Ishikawa (cell line): ENCODE measurements around the gene ANO4.

ENCODE experiments used
- CEBPB ChIP-seq: IDR thresholded peaks from 2 replicates; pipeline ENCODE4 v1.6.1; 2012
- CREB1 ChIP-seq: IDR thresholded peaks from 2 replicates; pipeline ENCODE4 v1.6.1; 2012; ENCODE audit warnings: low read depth
- EGR1 ChIP-seq: IDR thresholded peaks from 2 replicates; pipeline ENCODE4 v1.6.1; 2012
- EP300 ChIP-seq: IDR thresholded peaks from 2 replicates; pipeline ENCODE4 v1.6.1; 2012; ENCODE audit warnings: borderline replicate concordance
- FOXM1 ChIP-seq: IDR thresholded peaks from 2 replicates; pipeline ENCODE4 v1.6.1; 2012; ENCODE audit warnings: low read depth, borderline replicate concordance
- NFIC ChIP-seq: IDR thresholded peaks from 2 replicates; pipeline ENCODE4 v1.6.1; 2012
- RAD21 ChIP-seq: IDR thresholded peaks from 2 replicates; pipeline ENCODE4 v1.6.1; 2012; ENCODE audit warnings: low read depth
- TAF1 ChIP-seq: IDR thresholded peaks from 2 replicates; pipeline ENCODE4 v1.6.1; 2012; ENCODE audit warnings: low read depth, mild to moderate bottlenecking
- TCF12 ChIP-seq: IDR thresholded peaks from 2 replicates; pipeline ENCODE4 v1.6.1; 2012; ENCODE audit warnings: low read depth
- YY1 ChIP-seq: IDR thresholded peaks from 2 replicates; pipeline ENCODE4 v1.6.1; 2012; ENCODE audit warnings: low read depth
- ZBTB7A ChIP-seq: IDR thresholded peaks from 2 replicates; pipeline ENCODE4 v1.6.1; 2012; ENCODE audit warnings: low read depth
- TF ChIP-seq, protein P1 (sequence below): IDR thresholded peaks from 2 replicates; pipeline ENCODE4 v1.6.1; 2012
- TF ChIP-seq, protein P2 (sequence below): IDR thresholded peaks from 2 replicates; pipeline ENCODE4 v1.6.1; 2012; ENCODE audit warnings: low read depth, mild to moderate bottlenecking

- no peak for TF ChIP-seq RAD21
- no peak for TF ChIP-seq YY1
- TF ChIP-seq EP300: no peak
- TF ChIP-seq CREB1: no peak
- no peak for TF ChIP-seq FOXM1
- TF ChIP-seq, protein P1, sequence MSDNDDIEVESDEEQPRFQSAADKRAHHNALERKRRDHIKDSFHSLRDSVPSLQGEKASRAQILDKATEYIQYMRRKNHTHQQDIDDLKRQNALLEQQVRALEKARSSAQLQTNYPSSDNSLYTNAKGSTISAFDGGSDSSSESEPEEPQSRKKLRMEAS: no peak
- TF ChIP-seq, protein P2, sequence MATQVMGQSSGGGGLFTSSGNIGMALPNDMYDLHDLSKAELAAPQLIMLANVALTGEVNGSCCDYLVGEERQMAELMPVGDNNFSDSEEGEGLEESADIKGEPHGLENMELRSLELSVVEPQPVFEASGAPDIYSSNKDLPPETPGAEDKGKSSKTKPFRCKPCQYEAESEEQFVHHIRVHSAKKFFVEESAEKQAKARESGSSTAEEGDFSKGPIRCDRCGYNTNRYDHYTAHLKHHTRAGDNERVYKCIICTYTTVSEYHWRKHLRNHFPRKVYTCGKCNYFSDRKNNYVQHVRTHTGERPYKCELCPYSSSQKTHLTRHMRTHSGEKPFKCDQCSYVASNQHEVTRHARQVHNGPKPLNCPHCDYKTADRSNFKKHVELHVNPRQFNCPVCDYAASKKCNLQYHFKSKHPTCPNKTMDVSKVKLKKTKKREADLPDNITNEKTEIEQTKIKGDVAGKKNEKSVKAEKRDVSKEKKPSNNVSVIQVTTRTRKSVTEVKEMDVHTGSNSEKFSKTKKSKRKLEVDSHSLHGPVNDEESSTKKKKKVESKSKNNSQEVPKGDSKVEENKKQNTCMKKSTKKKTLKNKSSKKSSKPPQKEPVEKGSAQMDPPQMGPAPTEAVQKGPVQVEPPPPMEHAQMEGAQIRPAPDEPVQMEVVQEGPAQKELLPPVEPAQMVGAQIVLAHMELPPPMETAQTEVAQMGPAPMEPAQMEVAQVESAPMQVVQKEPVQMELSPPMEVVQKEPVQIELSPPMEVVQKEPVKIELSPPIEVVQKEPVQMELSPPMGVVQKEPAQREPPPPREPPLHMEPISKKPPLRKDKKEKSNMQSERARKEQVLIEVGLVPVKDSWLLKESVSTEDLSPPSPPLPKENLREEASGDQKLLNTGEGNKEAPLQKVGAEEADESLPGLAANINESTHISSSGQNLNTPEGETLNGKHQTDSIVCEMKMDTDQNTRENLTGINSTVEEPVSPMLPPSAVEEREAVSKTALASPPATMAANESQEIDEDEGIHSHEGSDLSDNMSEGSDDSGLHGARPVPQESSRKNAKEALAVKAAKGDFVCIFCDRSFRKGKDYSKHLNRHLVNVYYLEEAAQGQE: no peak
- no peak for TF ChIP-seq CEBPB
- no peak for TF ChIP-seq EGR1
- no peak for TF ChIP-seq NFIC
- no peak for TF ChIP-seq ZBTB7A
- no peak for TF ChIP-seq TCF12
- no peak for TF ChIP-seq TAF1
Observed at GRCh38 chr12:100798286-100799160, 3.9 kb downstream of the ANO4 start.
